GM19452 (cell line): ENCODE results near the gene KCNIP4.

Experiments used
- ATAC-seq: cut with Tn5 transposase; IDR thresholded peaks from one replicate; pipeline ENCODE4 v1.9.1; 2021; ENCODE audit not compliant: unreplicated experiment

KCNIP4 gene

DNA sequence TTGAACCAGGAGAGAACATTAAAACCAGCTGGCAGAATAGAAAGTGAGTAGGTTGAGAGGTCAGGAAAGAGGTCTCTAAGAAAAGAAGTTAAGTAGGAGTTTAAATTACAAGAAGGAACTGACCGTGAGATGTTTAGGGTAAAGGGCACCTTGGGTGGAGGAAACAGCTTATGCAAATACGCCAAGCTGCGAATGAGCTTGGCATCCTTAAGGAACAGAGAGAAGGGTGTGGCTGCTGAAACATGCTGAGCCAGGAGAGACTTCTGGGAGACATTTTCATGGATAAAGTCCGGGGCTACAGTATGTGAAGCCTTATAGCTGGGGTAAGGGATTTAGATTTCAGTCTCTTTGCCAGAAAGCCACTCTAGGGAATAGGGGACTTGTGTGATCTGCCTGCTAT lies 249.1 kb downstream of the KCNIP4 start:
- ATAC-seq, result no peak

- ATAC-seq, result no peak
These were observed 251.0 kb downstream of the KCNIP4 start for GRCh38 chr4:21697583-21697982.

GRCh38 chr4:21695141-21695540 lies 253.4 kb downstream of the KCNIP4 start:
- ATAC-seq, result no peak

- no peak for ATAC-seq
These were observed 256.3 kb downstream of the KCNIP4 start for GRCh38 chr4:21692241-21692640.

GRCh38 chr4:21688596-21689265 lies 259.8 kb downstream of the KCNIP4 start:
- no peak for ATAC-seq

- ATAC-seq, result no peak
These were observed 262.7 kb downstream of the KCNIP4 start for GRCh38 chr4:21685911-21686310.

DNA sequence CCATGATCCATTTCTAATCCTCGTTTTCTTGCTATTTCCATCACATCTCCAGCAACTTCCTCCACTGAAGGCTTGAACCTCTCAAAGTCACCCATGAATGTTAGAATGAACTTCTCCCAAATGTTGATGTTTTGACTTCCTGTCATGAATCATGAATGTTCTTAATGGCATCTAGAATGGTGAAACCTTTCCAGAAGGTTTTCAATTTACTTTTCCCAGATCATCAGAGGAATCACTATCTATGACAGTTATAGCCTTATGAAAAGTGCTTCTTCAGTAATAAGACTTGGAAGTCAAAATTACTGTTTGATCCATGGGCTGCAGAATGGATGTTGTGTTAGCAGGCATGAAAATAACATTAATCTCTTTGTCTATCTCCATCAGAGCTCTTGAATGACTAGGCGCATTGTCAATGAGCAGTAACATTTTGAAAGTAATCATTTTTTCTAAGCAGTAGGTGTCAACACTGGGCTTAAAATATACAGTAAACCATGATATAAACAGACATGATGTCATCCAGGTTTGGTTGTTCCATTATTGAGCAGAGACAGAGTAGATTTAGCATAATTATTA lies 268.2 kb downstream of the KCNIP4 start:
- no peak for ATAC-seq

- no peak for ATAC-seq
These were observed 269.9 kb downstream of the KCNIP4 start for GRCh38 chr4:21678711-21679110.

DNA sequence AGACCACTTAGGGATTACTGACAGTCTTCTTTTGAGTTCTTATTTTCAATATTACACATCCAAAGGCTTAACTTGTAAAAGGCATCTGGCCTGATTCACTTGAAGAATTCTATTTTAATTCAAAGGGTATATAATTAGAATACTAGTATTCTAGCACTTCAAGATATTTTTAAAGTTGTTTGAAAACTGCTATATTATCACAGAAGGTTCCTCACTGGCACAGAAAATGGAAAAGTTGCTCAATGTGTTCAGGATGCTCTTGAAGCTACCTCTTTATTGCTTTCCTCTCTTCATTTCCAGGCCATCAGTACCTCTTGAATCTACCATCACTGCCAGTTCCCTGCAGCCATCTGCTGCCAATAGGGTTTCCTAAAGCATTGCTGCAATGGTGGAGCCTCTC lies 271.4 kb downstream of the KCNIP4 start:
- ATAC-seq, result no peak

DNA sequence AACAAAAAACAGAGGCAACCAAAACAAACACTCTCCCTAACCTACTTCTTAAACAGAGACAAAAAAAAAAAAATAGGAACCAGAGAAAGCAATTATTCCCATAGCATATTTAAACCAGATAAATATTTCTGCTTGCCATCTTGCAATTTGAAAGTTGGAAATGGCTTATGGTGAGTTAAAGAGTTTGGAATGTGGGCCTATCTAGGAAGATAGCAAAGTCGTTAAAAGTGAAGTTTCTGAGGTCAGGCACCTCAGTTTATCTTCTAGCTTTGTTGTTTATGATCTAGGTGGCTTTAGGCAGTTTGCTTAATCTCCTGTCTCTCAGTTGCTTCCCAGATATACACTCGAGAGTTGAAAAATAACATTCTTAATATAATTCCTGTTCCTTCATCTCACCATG lies 284.2 kb downstream of the KCNIP4 start:
- no peak for ATAC-seq

DNA sequence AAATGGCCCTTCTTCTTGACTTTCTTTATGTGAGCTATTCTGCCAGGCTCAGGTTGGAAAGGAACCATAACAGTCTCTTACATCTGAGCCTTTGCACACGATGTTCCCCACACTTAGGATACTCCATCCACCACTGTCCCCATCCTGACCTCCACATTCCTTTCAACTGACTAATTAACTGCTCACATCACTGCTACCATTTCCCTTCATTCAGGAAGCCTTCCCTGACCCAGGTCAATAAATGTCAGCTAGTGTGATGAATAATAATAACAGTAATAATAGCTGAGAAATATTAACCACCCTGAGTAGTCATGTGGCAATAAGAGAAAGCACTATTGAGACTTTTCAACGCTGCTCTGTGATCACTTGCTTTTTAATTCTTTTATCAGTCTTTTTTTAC lies 291.7 kb downstream of the KCNIP4 start:
- no peak for ATAC-seq

- no peak for ATAC-seq
These were observed 293.5 kb downstream of the KCNIP4 start for GRCh38 chr4:21655031-21655430.

DNA sequence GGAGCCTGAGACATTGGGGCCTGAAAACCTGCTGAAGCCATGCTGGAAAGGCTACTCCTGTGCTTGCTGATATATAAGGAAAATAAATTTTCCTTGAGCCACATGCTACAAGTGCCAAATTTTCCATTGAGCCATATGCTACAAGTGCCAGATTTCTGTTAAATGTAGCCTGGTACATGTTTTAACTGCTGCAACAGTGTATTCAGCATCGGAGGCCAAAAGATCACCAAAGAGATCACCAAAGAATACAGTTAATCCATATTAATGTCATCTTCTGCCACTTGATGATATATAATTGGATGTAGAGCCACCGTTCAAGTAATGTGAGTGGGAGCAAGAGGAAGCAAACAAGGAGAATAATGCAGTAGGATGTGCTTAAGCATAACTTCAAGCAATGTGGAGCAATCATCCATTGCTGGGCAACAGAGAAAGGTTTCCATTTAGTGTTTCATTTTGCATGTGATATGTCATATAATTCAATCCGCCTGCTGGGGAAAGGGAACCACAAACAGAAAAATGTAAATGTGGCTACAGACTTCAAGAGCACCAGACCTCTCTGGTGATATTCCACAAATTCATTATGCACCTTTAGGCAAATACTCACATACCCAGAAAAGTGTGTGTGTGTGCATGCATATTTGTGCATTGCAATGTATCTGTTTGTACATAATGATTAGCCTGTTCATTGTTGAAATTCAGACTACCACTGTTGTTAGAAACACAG lies 295.9 kb downstream of the KCNIP4 start:
- ATAC-seq, result no peak

DNA sequence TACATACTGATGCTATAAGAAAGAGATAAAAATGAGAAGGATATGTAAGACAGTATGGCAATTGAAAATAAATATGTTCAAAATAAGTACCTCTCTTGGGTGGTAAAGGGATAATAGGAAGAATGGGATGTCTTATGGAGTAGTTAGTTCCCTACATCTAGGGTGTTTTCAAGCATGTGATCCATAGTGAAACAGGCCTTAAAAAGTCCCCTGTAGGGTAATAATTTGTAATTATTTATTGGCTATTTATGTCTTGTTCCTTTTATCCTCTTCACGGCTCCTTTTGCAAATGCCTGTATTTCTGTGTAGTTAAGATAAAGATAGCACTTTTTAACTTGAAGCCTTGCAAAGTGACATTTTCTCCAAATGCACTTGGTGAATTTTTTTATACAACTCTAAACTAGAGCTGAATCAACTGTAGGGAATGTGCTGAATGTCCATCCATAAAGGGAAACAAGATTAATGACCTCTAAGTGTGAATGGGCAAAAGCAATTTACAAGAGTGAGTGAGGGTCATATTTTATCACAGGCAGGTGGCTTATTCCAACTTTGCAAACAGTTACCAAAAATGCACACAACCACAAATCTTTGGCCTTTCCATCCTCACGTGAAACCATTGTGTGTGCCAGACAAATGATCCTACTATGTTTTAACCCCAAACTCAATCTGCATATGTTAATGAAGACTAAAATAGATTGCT lies 299.0 kb downstream of the KCNIP4 start:
- ATAC-seq, result no peak

GRCh38 chr4:21645776-21646175 lies 302.8 kb downstream of the KCNIP4 start:
- ATAC-seq, result no peak

- no peak for ATAC-seq
These were observed 306.9 kb downstream of the KCNIP4 start for GRCh38 chr4:21641696-21642095.

- no peak for ATAC-seq
These were observed 310.3 kb downstream of the KCNIP4 start for GRCh38 chr4:21638171-21638725.

DNA sequence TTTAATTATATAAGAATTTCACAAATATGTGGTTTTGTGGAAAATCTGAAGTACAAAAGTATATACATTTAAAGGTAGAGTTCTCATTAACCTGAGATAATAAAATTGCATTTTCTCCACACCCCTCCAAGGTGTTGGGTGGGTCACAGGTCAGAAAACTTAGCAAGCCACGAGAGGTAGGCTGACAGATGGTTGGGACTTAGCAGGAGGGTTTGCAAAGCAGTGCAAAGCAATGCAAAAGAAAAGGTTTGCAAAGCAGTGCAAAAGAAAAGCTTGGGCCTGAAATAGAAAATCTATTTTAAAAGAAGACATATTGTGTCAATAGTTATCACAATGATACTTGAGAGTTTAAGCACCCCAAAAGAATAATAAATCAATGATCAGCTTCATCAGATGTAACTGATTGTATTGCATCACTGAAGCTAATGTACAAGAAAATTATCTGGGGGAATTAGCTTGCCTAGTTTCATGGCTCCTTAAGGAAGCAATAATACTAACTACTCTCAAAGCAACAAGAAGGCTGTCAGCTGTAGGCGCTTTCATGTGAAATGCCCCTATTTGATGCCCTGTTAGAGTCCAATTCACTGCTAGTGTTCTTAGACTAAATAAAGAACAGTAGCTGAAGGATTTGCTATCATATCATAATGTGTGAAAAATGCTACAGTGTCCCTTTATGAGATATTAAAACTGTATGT lies 319.5 kb downstream of the KCNIP4 start:
- no peak for ATAC-seq

DNA sequence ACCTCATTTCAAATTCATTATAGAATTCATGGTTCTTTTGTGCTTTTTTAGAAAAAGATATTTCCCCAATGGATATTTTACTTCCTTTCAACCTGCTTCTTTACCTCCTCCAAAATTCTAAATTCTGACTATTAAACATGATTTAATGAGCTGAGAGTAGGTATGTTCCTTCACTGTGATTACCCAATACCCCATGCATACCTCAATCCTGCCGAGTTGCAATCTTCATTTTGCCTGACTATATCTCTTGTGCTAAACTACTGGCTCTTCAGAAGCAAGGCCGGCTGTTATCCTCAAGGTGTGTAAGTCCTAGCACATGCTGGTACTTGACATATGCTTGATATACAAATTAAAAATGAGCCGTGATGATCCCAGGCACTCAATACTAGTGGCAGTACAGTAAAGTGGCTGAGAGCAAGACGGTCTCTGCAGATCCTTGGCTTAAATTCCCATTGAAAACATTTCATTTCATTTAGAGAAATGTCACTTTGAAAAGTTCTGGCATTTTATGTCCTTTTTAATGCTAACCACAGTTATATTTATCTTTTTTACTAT lies 320.4 kb downstream of the KCNIP4 start:
- ATAC-seq, result no peak

GRCh38 chr4:21625447-21625846 lies 323.1 kb downstream of the KCNIP4 start:
- no peak for ATAC-seq

- ATAC-seq, result no peak
These were observed 343.6 kb downstream of the KCNIP4 start for GRCh38 chr4:21605006-21605405.
